HG02642 (cell line): ENCODE results near the gene SRRM4.

Experiments
- ATAC-seq: cut with Tn5 transposase; IDR thresholded peaks from one replicate; pipeline ENCODE4 v1.9.1; 2021; ENCODE audit warnings: mild to moderate bottlenecking; ENCODE audit not compliant: unreplicated experiment, poor library complexity

Gene SRRM4, protein sequence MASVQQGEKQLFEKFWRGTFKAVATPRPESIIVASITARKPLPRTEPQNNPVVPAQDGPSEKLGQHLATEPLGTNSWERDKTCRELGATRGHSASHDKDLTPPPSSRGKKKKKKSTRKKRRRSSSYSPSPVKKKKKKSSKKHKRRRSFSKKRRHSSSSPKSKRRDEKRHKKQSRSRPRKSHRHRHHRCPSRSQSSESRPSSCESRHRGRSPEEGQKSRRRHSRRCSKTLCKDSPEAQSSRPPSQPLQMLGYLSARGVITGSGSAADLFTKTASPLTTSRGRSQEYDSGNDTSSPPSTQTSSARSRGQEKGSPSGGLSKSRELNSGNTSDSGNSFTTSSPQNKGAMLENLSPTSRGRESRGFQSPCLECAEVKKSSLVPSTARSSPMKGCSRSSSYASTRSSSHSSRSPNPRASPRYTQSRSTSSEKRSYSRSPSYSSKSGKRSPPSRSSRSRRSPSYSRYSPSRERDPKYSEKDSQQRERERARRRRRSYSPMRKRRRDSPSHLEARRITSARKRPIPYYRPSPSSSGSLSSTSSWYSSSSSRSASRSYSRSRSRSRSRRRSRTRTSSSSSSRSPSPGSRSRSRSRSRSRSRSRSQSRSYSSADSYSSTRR

DNA sequence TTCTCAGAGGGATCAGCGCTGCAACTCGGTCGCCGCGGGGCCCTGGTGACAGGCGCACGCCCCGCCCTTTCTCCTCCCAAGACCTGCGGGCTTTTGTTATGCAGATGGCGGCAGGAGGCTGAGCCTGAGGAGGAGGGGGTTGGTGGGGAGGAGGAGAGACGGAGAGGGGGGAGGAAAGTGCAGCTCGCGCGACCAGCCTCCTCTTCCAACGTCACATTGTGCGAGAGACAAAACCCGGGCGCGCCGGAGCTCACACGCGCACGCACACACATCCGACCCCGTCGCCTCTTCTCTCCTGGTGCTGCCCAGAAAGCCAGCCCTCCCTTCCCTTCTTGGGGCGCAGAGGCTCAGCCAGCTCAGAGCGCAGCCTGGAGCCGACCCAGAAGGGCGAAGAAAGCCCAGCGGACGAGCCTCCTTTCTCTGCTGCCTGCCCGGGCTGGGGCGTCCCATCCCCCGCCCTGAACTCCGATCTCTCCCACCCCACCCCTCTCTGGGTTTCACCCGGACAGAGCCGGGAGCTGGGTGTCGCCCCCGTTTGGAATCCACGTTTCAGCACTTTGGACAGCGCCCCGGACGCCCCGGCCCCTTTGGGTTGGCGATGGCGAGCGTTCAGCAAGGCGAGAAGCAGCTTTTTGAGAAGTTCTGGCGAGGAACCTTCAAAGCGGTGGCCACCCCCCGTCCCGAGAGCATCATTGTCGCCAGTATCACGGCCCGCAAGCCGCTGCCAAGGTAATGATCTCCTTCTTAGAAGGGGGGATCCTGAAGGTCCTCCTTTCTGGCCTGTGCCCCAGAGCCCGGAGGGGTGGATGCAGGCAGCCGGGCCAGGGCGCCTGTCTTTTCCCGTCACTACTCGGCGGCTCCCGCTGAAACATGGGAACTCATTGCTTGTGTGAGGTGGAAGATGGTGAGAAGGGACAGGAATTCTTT lies at the start of gene SRRM4:
TSS of gene SRRM4 (plus strand) at position 257 of the 927 bp plus-strand sequence. CDS start at position 599, 342 bp downstream.
- no peak for ATAC-seq

DNA sequence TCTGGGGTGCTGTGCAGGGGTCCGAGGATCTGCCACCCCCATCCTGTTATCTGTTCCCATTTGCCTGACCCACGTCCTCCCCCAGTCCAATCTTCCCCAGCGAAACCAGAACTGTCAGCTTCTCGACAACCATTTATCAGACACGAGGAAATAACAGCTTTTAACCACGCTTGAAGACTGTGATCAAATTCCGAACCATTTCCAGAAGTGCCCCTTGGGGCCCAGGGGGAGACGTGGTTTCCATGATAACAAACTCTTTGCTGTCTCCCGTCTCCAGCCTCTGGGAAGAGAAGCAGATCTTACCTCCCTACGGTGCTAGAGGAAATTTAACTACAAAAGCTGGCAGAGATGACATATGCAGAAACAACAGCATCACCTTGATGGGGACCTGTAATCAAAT lies 35.1 kb upstream of the SRRM4 start:
- ATAC-seq: no peak

DNA sequence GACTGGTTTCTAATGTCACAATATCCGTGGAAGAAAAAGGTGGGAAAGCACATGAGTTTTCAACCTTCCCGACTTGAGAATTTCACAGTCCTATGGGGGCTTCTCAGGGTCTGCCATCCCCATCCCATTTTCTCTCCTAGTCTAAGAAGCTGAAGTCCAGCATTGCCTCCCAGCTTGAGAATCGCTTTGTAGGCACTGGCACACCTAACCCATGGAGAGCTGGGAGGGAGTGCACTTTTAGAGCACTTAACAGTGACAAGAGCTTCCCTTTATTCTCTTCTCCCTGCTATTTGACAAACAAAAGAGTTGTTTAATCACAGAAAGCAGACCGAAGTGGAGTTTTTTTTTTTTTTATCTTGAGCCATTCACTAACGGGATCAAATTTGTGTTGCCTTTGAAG lies 22.8 kb upstream of the SRRM4 start:
- ATAC-seq: no peak

DNA sequence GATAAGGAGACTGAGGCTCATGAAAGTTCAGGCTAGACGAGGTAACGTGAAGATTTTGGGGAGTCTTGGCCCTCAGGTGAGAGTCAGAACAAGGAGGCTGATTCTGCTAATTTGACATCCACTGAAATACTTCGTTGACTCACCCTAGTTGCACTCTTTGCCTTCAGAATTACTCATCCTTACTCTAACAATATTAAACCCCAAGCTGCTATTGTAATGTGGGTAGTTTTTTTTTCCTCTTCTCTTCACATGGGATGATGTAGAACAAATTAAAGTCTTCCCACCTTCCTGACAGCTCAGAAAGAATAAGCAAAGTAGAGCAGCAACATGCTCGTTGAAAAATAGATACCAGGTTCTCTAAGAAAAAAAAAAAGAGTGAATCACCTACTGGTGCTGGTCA lies 22.0 kb upstream of the SRRM4 start:
- ATAC-seq: no peak

DNA sequence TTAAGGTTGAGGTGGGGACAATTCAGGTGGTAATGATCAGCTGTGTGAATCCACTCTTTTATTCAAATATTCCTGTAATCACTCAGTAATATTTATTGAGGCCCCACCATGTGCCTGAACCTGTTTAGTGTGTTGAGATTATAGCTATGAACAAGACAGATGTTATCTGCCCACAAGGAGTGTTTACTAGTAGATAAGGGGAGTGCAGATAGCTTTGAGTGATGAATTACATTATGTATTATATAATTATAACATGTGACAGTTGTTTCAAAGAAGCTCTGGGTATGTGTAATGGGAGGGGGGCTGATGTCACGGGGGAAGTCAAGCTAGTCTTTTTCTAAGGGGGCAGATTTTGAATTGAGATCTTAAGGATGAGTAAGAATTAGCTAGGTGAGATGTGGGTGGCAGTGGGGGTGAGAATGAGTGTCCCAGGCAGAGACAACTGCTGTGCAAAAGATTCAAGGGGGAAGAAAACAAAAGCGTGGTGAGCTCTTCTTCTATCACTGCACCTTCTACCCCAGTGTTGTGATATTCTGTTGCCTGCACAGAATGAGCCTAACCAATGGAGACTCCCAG lies 21.3 kb upstream of the SRRM4 start:
- no peak for ATAC-seq

DNA sequence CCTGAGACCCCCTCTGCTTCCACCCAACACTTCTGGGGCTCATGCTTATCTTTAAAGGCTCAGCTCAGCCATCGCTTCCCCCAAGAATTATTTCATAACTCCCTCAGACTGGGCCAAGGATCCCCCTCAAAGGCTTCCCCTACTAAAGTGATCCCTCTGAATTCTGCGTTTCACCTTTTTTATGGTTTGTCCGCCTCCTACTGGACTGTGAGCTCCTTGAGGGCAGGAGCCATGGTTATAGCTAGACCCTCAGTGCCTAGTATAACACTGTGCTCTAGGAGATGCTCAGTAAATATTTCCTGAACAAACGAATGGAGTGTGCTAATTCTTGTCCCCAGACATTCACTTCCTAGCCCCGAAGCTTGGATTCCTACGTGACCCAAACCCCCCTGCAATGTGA lies 20.5 kb upstream of the SRRM4 start:
- no peak for ATAC-seq

DNA sequence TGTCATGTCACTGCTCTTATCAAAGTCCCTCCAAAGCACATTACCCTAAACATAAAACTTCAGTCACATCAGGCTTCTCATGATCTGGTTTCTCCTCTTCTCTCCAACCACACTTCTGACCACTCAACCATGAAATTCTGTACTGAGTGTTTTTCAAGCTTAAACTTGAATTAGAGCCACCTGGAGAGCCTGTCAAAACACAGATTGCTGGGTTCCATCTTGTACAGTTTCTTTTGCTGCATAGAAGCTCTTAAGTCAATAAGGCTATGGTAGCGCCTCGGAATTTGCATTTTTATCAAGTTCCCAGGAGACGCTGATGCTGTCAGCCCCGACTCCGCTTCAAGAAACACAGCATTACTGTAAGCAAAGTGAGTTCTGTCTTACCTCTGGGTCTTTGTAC lies 16.4 kb upstream of the SRRM4 start:
- ATAC-seq: no peak

DNA sequence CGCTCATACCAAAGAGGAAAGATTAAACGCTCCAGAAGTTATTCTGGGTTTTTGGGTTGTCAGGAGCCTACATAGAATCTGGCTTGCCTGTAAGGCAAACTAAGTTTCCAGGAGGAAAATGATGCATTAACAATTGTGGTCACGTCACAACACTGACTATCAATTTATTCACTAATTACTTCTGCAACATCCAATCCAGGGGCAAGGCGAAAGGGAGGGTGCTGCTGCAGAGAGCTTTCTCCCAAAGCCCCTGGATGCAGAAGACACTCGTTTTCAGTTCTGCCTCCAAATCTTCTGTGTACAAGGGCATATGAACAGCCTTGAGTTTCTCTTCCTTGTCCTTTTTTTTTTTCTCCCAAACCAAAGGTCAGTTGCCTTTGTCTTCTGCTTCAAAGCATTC lies 10.5 kb upstream of the SRRM4 start:
- no peak for ATAC-seq

DNA sequence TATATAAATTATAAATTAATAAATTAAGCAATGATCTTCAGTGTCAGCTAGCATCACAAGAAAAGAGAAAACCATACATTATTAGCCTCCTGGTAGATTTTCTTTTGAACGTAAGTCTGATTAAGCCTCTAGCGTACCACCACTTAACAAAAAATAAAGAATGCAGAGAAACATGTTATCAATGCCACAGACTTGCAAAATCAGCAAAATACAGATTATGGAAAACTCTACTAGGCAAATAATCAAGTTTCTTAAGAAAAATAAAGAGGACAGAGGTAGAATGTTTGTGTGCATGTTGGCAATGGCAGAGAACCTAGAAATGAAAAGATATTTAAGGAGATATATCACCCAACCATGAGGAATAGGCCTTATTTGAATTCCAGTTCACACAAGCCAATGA lies 8.4 kb upstream of the SRRM4 start:
- no peak for ATAC-seq

DNA sequence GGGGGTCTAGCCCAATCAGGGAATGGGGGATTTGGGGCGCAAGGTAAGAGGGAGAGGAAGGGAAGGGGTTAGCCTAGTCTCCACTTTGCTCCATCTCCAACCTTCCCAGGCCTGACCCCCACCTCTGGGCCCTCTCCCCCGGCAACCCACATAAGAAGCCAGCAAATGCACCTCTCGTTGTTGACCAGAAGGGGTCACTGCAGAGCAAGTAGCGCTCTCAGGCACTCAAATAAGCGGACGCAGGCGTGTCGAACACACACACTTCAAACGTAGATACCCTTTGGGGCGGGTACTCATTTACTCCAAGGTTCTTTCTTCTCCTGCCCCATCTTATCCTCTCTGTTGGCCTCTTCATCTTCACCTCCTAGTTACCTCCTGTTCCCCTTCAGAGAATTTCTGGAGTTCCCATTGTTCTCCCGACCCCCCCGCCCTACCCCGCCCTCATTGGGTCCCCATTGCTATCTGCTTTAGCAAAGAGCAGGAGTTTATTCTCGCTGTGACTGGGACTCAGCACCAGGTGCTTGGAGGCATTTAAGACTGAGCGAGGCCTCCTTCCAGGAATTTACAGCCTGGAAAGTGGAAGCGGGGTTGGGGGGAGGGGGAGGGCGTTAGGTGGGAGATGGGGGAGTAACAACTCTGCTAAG lies 1.5 kb upstream of the SRRM4 start:
- ATAC-seq: no peak

DNA sequence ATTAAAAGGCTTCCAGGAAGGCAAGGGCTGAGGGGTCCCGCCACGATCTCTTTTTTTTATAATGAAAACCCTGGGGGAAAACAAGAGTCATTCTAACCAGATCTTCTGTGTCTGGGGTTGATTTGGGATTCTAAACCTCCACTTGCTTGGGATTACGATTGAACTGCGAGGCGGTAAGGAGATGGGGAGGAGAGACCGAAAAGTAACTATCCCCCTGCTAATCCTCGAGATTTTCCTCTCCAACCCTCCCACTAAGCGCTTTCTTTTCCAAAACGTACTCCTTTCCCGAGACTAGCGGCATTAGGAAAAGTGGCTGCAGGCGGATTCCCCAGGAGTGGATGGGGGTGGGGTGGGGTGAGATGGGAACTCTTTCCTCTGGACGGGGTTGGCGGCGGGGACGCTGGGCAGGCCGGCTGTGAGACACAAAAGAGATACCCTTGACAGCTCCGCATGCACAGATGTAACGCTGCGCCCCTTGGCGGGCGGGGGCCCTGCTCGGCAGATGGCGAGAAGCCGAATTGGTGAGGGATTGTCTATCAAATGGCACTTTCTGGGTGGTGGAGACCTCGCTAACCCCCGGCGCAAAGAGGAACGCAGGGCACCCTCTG lies 830 bp upstream of the SRRM4 start:
- no peak for ATAC-seq

DNA sequence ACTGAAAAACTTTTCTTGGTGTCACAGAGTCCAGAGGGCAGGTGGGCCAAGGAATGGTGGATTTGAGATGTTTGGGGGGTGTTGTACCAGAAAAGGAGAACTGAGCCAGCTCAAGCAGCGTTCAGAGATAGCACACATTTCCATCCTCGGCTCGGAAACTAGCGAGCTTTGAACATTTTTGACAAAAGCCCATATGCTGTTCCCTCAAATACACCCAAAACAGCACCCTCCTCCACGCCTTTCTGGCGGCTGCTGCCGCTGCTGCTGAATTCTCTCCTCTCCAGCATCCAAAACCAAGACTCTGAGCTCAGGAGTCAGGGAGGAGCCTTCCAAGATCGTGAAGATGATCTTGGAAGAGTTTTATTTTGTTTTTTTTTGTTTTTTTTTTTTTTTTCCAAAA lies 961 bp downstream of the SRRM4 start:
- no peak for ATAC-seq

DNA sequence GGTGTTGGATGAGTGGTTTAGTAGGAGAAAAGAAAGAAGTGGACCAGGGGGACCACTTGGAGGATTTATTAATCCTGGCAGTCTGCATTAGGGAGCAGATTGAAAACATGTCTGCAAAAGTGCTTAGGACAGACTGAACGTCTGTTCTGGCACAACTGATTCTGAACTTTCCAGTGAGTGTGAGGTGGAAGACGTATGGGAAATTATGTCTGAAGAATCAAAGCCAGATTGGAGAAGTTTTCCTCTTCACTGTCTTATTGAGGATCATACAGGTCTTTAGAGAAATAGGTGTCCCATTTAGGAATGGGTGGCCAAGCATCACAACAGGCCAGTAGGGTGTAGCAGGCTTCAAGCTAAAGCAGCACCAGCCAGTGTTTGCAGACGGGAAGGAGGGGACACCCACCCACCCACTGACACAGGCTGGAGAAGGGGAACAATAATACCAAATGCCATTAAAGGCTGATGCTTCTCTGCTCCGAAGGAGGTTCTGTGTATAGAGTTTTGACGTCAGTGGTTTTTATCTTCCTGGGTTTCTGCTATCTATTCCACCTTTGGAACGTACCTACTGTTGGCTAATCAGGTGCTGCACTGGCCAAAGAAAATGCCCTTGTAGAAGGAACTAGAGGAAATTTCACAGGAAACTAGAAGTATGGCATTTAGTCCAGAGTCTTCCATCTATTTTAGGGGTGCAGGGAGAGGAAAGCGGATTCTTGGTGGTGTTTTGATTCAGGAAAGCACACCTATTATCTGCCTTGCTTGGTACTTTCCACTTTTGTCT lies 1.8 kb downstream of the SRRM4 start:
- no peak for ATAC-seq

DNA sequence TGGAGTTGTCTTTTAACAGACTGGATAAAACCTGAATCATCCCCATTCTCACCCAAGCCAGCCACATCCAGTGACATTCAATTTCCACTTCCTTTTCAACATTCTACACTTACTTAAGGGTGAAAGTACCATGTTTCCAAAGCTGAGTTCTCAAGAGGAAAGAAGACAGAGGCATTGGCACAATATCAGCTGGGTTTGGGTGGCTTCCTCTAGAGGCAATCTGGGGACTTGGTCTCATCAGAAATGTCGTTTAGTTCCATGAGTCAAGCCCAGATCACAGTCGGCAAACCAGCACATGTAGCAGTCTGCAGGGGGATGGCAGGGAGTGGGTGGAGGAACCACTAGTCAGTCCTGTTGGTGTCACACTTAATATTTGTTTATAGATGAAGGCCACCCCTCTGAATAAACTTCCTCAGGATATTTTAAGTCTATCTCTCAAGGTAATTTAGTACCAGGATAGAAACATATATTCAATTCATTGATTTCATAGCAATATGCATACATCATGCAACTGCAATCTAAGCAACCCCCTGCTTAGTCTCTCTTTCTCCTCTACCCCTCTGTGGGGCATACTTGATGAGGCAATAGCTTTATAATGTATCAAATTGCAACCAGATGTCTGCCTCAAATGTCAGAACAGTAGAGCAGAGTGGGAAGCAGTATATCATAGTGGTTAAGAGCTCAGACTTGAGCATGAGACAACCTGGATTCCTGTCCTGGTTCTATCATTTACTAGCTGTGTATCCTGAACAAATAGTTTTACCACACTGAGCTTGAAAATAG lies 3.0 kb downstream of the SRRM4 start:
- no peak for ATAC-seq

DNA sequence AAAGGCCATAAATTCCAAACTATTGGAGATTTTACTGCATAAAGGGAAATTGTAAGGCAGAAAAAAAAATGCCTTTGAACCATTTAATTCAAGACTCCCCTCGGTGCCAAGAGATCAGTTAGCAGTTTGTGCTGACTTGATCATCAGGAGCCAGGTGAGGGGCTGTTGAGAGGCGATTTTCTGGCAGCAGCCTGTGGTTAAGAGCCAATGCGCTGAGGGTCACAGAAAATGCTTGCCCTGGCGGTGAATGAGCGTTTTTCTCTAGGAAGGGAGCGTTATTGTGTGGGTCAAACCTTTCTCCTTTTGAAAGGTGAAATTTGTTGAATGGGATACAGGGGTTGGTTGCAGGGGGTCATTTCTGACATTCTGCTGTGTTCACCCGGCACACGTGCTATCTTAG lies 4.7 kb downstream of the SRRM4 start:
- no peak for ATAC-seq

DNA sequence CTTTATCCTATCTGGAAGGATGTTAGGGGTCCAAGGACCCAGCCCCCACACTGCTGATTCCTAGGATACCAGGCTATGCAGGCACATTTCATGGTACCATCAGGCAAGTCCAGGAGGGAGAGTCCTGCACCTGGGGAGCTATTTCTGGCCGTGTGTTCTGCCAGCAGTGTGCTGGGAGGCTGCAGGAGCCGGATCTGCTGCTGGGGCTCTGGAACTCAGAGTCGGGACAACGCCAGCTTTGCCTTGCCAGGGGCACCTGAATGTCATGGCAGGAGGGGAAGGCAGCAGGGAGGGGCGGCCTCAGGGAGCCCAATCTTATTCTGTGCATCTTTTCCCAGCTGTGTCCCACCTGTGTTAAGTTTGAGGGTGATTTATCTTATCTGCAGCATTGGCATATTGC lies 17.8 kb downstream of the SRRM4 start:
- ATAC-seq: no peak

DNA sequence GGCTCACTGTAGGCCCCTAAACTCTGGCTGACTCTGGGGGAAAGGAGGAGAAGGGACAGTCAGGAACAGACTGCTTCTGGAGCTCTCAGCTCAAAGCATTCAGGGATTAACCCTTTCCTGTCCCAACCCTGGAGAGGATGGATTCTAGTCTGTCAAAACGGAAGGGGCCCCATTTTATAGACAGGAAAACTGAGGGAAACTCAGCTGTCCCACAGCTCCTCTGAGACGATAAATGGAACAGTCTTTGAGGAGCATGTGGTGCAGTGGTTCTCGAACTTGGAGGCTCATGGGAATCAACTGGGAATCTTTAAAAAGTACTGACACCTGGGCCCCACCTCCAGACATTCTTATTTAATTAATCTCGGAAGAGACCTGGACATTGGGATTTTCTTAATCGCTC lies 23.7 kb downstream of the SRRM4 start:
- ATAC-seq: no peak

DNA sequence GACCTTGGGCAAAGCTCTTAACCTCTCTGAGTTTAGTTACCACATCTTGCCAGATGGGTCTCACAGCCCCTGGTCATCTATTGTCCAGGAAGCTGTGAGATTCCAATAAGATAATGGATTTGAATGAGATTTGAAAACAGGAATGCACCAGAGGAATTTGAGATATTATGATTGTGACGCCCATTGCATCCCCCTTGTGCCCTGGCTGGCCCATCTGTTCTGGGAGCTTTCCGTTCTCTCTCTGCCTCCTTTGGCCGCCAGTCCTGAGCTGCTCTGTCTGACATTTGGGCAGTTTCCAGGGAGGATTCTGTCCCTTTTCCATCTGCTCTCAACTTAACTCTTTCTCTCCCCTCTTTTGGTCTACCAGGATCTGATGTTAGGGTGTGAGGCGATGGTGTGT lies 24.6 kb downstream of the SRRM4 start:
- ATAC-seq: no peak
